SU-DHL-6 (cell line): ENCODE measurements around the gene GXYLT2.

Experiments
- CTCF ChIP-seq: fragments of 200-600 bp; sonication (generic); IDR thresholded peaks from one replicate; pipeline ENCODE4 v1.5.1; 2017; ENCODE audit warnings: antibody characterized with exemption, mild to moderate bottlenecking, low read length, moderate library complexity; ENCODE audit not compliant: insufficient read depth, poor library complexity, severe bottlenecking
- EZH2phosphoT487 ChIP-seq: fragments of 200-600 bp; sonication (generic), shearing (Covaris generic); conservative IDR thresholded peaks from 2 replicates; pipeline ENCODE4 v1.6.1; 2018; ENCODE audit warnings: mild to moderate bottlenecking, antibody characterized with exemption, low read length, moderate library complexity, mixed read lengths

GRCh38 chr3:73018298-73018697, 130.5 kb downstream of the GXYLT2 start:
- TF ChIP-seq CTCF, result no peak
- TF ChIP-seq EZH2phosphoT487, result no peak
